Mucosa of descending colon (tissue), 3 donors: Measurements from ENCODE around the gene ERC1. TPM values are rescaled to one million over a fixed set of nuclear protein-coding genes. Genes with fewer than 3 reads are reported as not detected.

Experiments
- ATAC-seq: fragments of 200-7000 bp; cut with Tn5 transposase; one replicate; pipeline ENCODE4 v1.9.1; 2020; ENCODE audit warnings: mild to moderate bottlenecking, moderate library complexity
- DNase-seq, 3 donors: peaks; one replicate each; pipeline ENCODE4 v3.0.0-alpha.2; 2020
- H3K36me3 ChIP-seq: fragments of 200-600 bp; one replicate; pipeline ENCODE4 v1.8.0; 2021; ENCODE audit warnings: low read depth, mild to moderate bottlenecking
- H3K4me1 ChIP-seq: fragments of 200-600 bp; one replicate; pipeline ENCODE4 v1.8.0; 2021; ENCODE audit warnings: low read depth, mild to moderate bottlenecking
- H3K4me3 ChIP-seq: fragments of 200-600 bp; one replicate; pipeline ENCODE4 v1.8.0; 2021; ENCODE audit warnings: mild to moderate bottlenecking
- H3K9me3 ChIP-seq: fragments of 200-600 bp; one replicate; pipeline ENCODE4 v1.8.0; 2021; ENCODE audit warnings: mild to moderate bottlenecking
- CTCF ChIP-seq: fragments of 200-600 bp; IDR thresholded peaks from one replicate; pipeline ENCODE4 v1.8.0; 2022; ENCODE audit warnings: antibody characterized with exemption, mild to moderate bottlenecking
- intact Hi-C, 2 donors: fragments of 100-400 bp; cut with DNase I in 1 of 2; cut with micrococcal nuclease in 1 of 2; formaldehyde crosslinking; loops; one replicate each; pipeline versions ENCODE4 v1.11.0 to v1.11.1; 2022; cut with DNase I, micrococcal nuclease
- total RNA-seq, 3 donors: library from RNA; stranded (reverse); fragmentation: NEBNext Ultra II Directional in 2 of 3; extraction: Animal tissue kit (Norgen Biotek cat#: 25700) in 2 of 3; gene quantifications; one replicate each; pipeline versions ENCODE4 v1.2.1 to v1.2.4, GENCODE V29; 2021 to 2023
- donor health status: DM: no; HTN: no; CAD: no; lungs with moderate emphysema.
- donor health status: DM: no; HTN: no; CAD: no.
- donor health status: DM: no; HTN: yes; CAD: no.

The ERC1 gene
- total RNA-seq, 3 donors from 2014 or later, result 42.6 to 76.3 (median 49.6) TPM

DNA sequence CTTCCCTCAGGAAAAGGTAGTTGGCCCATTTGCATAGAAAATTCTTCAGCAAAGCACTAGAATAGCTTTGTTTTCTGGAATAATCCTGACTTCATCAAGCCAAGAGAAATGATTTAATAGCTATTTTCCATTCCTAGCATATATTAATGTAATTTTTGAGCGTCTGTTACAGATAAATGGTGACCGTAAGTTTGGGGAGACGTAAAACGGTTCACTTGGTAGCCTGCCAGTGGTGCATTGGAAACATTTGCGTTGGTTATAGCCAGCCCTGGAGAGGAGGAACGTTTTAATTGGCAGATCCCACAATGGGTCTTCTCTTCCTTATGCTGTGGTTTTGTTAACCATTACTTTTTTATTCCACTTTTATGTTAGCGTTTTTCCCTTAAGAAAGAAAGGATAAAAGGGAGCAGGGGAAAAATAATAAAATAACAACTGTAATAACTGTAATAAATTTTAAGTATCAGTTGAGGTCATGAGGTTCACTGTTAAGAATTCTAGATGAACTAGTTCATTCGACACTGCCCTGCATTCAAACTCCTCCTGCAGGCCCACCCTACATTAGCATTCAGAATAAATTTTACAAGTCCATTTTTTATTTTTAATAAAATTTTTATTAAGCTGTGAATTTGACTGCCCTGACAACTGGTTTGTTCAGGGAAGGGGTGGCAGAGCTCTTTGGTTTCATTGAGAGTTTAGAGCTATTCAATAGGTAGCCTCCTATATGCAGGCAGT, 300.7 kb downstream of the ERC1 start:
- ATAC-seq (no peak), DNase-seq (no peak)
- no peak for TF ChIP-seq CTCF
- intact Hi-C loops, result no loop called here
- H3K4me1 ChIP-seq, result no peaks in the 10 kb centered on the region
- H3K4me3 ChIP-seq, result no peak overlapping the region
- H3K36me3 ChIP-seq, result no peaks in the 10 kb centered on the region
- no peaks in the 10 kb centered on the region for H3K9me3 ChIP-seq

- Histone ChIP-seq H3K9me3 (no peaks in the 10 kb centered on the region), H3K4me1 (no peaks in the 10 kb centered on the region), H3K4me3 (no peak overlapping the region), H3K36me3 (no peaks in the 10 kb centered on the region)
- intact Hi-C loops, result no loop called here
- ATAC-seq, result no peak
- DNase-seq, result no peak
- no peak for TF ChIP-seq CTCF
These were observed 302.9 kb downstream of the ERC1 start for GRCh38 chr12:1293901-1294300.

- TF ChIP-seq CTCF, result no peak
- Histone ChIP-seq H3K4me3 (no peak overlapping the region), H3K9me3 (no peaks in the 10 kb centered on the region), H3K36me3 (no peaks in the 10 kb centered on the region), H3K4me1 (no peaks in the 10 kb centered on the region)
- ATAC-seq (no peak), DNase-seq (no peak)
- intact Hi-C loops, result no loop called here
These were observed 306.2 kb downstream of the ERC1 start for GRCh38 chr12:1297206-1297605.

DNA sequence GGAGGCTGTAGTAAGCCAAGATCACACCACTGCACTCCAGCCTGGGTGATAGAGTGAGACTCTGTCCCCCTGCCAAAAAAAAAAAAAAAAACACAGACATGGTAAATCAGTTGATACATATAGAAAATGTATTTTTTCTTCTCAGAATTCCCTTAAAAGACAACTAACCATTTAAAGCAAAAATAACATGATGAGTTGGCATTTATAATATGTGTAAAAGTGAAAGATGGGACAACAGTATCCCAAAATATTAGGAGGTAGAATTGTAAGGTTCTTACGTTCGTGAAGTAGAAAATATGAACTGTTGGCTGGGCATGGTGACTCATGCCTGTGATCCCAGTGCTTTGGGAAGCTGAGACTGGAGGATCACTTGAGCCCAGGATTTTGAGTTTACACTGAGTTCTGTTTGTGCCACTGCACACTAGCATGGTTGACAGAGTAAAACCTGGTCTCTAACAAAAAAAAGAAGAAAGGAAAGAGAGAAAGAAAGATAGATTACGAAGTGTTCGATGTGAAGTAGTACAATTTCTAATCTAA, 306.7 kb downstream of the ERC1 start:
- intact Hi-C loops, result no loop called here
- no peak for ATAC-seq
- H3K4me1 ChIP-seq, result no peaks in the 10 kb centered on the region

GRCh38 chr12:1300460-1300859, 309.4 kb downstream of the ERC1 start:
- no peak for TF ChIP-seq CTCF
- Histone ChIP-seq H3K36me3 (no peaks in the 10 kb centered on the region), H3K9me3 (no peaks in the 10 kb centered on the region), H3K4me3 (no peak overlapping the region), H3K4me1 (no peaks in the 10 kb centered on the region)
- no peak for DNase-seq
- ATAC-seq, result no peak
- intact Hi-C loops, result no loop called here

More for the DNA sequence above, 306.7 kb downstream of the ERC1 start:
- no peak for DNase-seq
- Histone ChIP-seq H3K9me3 (no peaks in the 10 kb centered on the region), H3K36me3 (no peaks in the 10 kb centered on the region), H3K4me3 (no peak overlapping the region)
- no peak for TF ChIP-seq CTCF
